ENCODE data around the gene UBE3A.

The UBE3A gene

GRCh38 chr15:25339431-25339830, 99.4 kb downstream of the UBE3A start:
- H3K4me2 ChIP-seq (ENCODE audit: low read length), result no peak overlapping the region
- no peaks in the 10 kb centered on the region for H4K20me1 ChIP-seq (ENCODE audit: insufficient read depth, low read length)
- no peak overlapping the region for H3K4me3 ChIP-seq (ENCODE audit: low read depth, low read length, poor library complexity, severe bottlenecking)
- peaks cover 79% of the 10 kb centered on the region for H3K36me3 ChIP-seq (ENCODE audit: insufficient read depth, low read length)
- no peaks in the 10 kb centered on the region for H3K27me3 ChIP-seq (ENCODE audit: insufficient read depth, low read length)
- H3K27ac ChIP-seq (ENCODE audit: low read depth, low read length, poor library complexity, severe bottlenecking), result peak overlapping the region; percentile 18
- H2AFZ ChIP-seq (ENCODE audit: low read length), result no peak overlapping the region
- no peaks in the 10 kb centered on the region for H3F3A ChIP-seq (ENCODE audit: insufficient read depth, low read length)
- no peaks in the 10 kb centered on the region; the same call in 1 of the 2 replicates for H3K79me2 ChIP-seq (ENCODE audit: insufficient read depth, low read length)
- H3K9ac ChIP-seq (ENCODE audit: low read length), result no peak overlapping the region
- no peaks in the 10 kb centered on the region for H3K9me3 ChIP-seq (ENCODE audit: low read length)
- H3K4me1 ChIP-seq (ENCODE audit: insufficient read depth, low read length, severe bottlenecking), result peaks cover 16% of the 10 kb centered on the region
- H3K9me2 ChIP-seq (ENCODE audit: low read depth, low read length), result no peaks in the 10 kb centered on the region
- TF ChIP-seq CTCF (IDR thresholded peaks at IDR 0.05; ENCODE audit: low read length), result no peak
- no peak for TF ChIP-seq EZH2 (IDR thresholded peaks at IDR 0.05; ENCODE audit: borderline replicate concordance, low read length)

- peaks cover 57% of the 10 kb centered on the region for H3K36me3 ChIP-seq (ENCODE audit: insufficient read depth, low read length)
- no peak overlapping the region for H3K27ac ChIP-seq (ENCODE audit: low read depth, low read length, poor library complexity, severe bottlenecking)
Observed at GRCh38 chr15:25335279-25335678, 103.5 kb downstream of the UBE3A start.

GRCh38 chr15:25333049-25333448, 105.8 kb downstream of the UBE3A start:
- H2AFZ ChIP-seq (ENCODE audit: low read length), result no peak overlapping the region
- H4K20me1 ChIP-seq (ENCODE audit: insufficient read depth, low read length), result no peaks in the 10 kb centered on the region
- H3K27me3 ChIP-seq (ENCODE audit: insufficient read depth, low read length), result no peaks in the 10 kb centered on the region
- H3K36me3 ChIP-seq (ENCODE audit: insufficient read depth, low read length), result peaks cover 38% of the 10 kb centered on the region
- H3K9me2 ChIP-seq (ENCODE audit: low read depth, low read length), result no peaks in the 10 kb centered on the region
- H3K4me3 ChIP-seq (ENCODE audit: low read depth, low read length, poor library complexity, severe bottlenecking), result no peak overlapping the region
- no peaks in the 10 kb centered on the region for H3K9me3 ChIP-seq (ENCODE audit: low read length)
- H3K4me2 ChIP-seq (ENCODE audit: low read length), result no peak overlapping the region
- TF ChIP-seq EZH2 (IDR thresholded peaks at IDR 0.05; ENCODE audit: borderline replicate concordance, low read length), result no peak
- TF ChIP-seq CTCF (IDR thresholded peaks at IDR 0.05; ENCODE audit: low read length), result no peak
- H3K27ac ChIP-seq (ENCODE audit: low read depth, low read length, poor library complexity, severe bottlenecking), result no peak overlapping the region
- H3F3A ChIP-seq (ENCODE audit: insufficient read depth, low read length), result no peaks in the 10 kb centered on the region
- H3K9ac ChIP-seq (ENCODE audit: low read length), result no peak overlapping the region
- H3K4me1 ChIP-seq (ENCODE audit: insufficient read depth, low read length, severe bottlenecking), result peaks cover 29% of the 10 kb centered on the region
- H3K79me2 ChIP-seq (ENCODE audit: insufficient read depth, low read length), result no peaks in the 10 kb centered on the region

More at GRCh38 chr15:25335279-25335678, 103.5 kb downstream of the UBE3A start:
- Histone ChIP-seq H3K4me1 (ENCODE audit: insufficient read depth, low read length, severe bottlenecking) (peaks cover 19% of the 10 kb centered on the region), H4K20me1 (ENCODE audit: insufficient read depth, low read length) (no peaks in the 10 kb centered on the region), H3K79me2 (ENCODE audit: insufficient read depth, low read length) (no peaks in the 10 kb centered on the region), H3K4me2 (ENCODE audit: low read length) (no peak overlapping the region), H3F3A (ENCODE audit: insufficient read depth, low read length) (no peaks in the 10 kb centered on the region), H2AFZ (ENCODE audit: low read length) (no peak overlapping the region), H3K9me2 (ENCODE audit: low read depth, low read length) (no peaks in the 10 kb centered on the region), H3K4me3 (ENCODE audit: low read depth, low read length, poor library complexity, severe bottlenecking) (no peak overlapping the region), H3K9me3 (ENCODE audit: low read length) (no peaks in the 10 kb centered on the region), H3K27me3 (ENCODE audit: insufficient read depth, low read length) (no peaks in the 10 kb centered on the region), H3K9ac (ENCODE audit: low read length) (no peak overlapping the region)
- TF ChIP-seq CTCF (IDR thresholded peaks at IDR 0.05; ENCODE audit: low read length) (no peak), EZH2 (IDR thresholded peaks at IDR 0.05; ENCODE audit: borderline replicate concordance, low read length) (no peak)
